NCI-H2227 treated with DMSO at 0.1 percent for 48 hours (cell line): ENCODE data around the gene RUNX2.

Experiments
- DNase-seq: peaks from one replicate; lab custom pipeline; 2025; lab: John Stamatoyannopoulos, UW

Gene RUNX2

DNA sequence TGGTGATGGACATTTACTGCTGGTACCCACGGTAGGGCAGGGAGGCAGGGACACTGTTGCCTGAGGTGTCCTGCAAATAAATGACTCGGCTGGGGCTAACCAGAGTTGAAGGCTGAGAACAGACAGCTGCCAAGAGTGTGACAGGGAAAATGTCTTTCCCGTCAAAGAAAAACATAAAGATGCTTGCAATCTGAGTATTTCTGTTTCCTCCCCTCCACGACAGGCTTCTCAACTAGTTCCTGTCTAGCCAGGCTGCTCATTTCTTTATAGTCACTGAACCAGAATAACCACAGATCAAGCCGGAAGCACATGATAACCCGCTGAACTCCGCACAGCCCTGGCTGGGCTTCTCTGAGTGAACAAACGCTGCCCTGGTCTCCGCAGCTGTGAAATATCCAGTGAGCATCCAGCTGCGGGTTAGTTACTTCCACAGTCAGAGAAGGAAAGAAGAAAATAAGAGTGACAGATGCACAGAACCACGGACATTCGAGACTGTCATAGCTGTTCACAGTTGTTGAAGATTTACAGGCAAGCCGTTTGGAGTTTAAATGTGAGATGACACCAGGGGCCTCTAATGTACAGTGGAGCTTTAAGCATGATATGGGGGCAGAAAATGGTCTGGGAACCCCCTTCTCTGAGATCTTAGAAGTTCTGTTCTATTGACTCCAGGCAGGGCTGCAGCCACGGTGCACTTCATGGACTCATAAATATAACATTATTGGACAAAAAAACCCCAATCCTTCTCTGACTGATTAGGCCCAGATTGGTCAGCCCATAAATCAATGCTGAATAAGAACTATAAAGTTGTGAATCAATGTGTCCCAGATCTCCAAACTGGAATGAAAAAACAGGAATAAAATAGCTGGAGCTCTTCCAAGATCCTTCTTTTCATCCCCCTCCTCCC, 349.5 kb downstream of the RUNX2 start:
- no peak for DNase-seq

DNA sequence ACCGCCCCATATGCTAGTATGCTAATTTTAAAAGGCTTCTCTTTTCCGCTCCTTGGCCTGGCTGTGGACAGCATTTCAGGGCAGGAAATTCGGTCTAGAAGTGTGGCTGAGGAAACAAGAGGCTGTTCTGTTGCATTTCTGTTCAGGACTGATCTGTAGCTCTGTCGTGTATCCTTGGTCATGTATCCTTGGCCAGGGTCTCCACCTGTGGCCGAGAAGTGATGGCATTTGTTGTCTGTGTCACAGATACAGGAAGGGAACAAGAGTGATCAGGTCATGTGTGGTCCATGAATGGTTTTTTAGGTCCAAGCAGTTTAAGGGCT, 350.1 kb downstream of the RUNX2 start:
- DNase-seq, result no peak

DNA sequence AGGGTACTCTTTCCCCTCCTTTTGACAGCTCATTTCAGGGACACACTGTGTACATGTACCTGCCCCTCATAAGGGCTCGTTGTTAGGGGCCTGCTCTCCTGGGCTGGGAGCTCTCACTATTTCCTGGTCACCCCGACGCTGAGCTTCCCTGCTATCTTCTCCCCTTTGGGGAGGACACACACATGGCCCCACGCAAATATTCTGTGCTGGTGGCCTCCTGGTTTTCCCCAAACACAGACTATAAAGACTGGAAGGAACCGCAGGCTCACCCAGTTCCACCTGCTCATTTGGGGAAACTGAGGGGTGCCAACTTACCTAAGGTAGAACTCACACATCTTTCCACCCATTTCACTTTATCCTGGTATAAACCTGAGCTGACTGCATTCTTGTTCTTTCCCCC, 351.0 kb downstream of the RUNX2 start:
- DNase-seq, result no peak

DNA sequence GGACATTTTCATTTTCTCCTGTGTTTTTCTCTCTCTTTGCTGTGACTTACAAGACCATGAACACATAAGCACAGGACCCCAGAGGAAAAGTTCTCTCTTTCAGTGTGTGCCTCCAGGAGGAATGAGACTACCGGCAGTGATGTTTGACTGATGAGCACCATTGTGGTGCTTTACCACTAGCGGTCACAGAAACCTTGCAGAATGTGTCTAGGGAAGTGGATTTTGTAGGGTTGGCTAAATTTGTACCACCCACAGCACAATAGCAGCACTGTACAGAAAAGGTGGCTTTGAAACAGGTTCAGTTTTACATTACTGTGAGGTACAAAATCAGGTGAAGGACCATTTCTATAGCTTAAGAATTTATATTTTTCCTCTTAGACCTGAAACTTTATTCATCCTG, 351.5 kb downstream of the RUNX2 start:
- DNase-seq, result no peak

DNA sequence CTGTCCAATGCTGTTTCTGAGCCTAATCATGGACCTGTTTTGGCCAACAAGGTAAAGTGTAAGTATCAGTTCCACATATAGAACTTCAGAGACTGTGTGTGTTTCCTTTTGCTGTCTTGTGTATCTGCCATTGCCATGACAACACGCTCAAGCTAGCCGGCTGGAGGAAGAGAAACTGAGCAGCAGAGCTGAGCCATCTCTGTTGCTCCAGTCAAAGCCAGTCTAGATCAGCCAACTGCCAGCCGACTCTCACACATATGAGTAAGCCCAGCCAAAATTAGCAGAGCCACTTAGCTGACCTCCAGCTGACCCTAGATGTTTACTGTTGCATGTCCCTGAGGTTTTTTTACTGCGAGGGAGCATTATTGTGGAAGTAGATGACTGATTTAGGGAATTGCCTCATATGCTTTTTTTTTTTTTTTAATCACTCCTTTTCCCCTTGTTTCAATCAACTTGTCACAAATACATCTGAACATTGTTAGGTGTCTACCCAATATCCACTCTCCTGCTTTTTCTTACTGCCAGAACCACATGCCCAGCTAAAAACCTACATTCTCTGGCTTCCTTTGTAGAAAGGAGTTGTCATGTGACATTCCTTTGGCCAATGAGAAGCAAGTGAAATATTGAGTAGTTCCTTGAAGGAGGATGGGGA, 353.9 kb downstream of the RUNX2 start:
- DNase-seq, result no peak

DNA sequence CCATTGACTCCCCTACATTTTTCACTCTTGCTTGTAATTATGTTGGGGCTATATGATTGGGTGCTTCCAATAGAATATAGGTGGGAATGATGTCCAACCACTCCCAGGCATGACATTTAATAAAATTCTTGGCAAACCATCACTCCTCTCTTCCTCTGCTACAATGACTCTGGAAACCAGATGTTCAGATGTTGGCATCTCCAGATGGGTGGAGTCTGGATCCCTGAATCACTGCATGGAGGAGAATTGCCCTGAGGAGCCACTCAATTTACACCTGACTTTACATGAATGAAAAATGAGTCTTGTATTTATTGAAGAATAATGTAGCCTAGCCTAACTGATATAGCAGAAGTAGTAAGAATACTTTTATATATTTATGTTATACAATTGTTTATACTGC, 356.3 kb downstream of the RUNX2 start:
- no peak for DNase-seq

DNA sequence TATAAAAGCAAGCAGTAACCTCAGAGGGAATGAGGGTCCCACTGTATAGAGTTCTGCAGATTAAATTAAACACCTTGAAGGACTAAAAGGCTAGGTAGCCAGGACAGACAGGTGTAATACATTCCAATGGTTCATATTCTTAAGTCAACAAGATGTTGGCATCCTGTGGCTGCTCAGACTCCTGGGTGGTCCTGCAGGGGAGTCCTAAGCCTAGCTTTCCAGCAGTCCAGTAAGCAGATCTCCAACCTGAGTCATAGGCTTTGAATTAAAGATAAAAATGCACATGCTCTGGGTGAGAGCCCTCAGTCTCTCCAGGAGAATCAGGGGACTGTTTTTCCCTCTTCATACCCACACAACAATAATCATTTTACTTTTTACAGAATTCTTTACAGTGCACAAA, 356.9 kb downstream of the RUNX2 start:
- DNase-seq, result no peak

DNA sequence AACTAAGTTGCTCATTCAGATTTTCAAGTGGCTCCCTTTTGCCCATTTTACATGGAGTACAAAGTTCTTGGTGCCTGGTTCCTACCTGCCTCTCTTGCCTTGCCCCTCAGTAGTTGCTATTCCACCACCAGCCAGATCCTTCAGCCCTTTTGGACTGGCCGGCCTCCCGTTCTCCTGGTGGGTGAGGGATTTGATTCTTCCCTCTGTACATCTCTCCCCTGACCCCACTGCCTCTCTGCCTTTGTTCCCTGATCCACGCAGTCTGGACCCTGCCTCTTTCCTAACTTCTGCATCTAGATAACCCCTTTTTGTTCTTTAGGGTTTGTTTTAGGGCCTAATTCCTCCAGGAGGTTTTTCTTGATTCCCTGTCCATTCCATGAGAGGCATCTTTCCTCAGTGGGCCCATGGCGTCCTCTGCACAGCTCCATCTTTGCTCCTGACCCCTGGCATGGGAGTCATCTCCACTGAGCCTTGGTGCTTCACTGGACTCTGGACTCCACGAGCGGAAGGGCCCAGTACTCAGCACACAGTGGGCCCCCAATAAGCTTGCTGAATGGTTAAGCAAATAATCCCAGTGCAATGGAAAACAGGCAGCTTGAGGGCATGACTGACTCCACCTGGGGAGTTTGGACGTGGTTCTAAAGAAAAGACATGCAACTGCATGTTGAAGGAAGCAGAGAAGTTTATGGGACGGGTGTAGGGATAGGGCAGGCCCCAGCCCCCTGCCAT, 358.9 kb downstream of the RUNX2 start:
- DNase-seq, result no peak

DNA sequence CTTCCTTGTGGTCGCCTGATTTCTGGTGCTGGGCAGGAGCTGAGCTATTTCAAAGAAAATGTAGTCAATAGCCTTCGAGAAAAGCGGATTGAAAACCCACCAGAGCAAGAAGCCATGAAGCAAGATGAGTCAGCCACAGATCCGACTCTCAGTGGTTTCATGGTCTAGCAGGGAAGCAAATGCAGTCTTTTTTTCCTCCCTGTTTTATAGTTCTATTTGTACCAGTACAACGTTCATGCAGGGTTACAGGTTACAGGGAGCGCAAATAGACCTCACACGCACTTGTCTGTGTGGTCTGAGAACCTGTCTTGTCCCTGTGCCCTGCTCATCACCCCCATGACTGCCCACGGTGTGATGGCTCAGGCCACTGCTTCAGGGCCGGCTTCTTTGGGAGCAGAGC, 359.4 kb downstream of the RUNX2 start:
- DNase-seq, result no peak

DNA sequence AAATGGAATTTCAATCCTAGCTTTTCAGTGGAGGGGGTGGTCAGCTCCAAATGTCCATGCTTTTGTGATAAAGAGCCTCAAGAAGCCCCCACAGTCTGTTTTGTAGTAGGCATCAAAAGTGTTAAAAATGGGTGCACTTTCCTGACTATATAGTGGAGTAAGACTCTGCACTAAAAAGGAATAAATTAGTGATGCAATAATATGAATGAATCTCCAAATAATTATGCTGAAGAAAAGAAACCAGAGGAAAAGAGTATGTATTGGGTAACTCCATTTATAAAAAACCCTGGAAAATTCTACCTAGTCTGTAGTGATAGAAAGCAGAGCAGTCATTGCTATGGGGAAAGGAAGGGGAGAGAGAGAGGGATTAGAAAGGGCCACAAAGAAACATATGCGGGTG, 360.1 kb downstream of the RUNX2 start:
- no peak for DNase-seq

DNA sequence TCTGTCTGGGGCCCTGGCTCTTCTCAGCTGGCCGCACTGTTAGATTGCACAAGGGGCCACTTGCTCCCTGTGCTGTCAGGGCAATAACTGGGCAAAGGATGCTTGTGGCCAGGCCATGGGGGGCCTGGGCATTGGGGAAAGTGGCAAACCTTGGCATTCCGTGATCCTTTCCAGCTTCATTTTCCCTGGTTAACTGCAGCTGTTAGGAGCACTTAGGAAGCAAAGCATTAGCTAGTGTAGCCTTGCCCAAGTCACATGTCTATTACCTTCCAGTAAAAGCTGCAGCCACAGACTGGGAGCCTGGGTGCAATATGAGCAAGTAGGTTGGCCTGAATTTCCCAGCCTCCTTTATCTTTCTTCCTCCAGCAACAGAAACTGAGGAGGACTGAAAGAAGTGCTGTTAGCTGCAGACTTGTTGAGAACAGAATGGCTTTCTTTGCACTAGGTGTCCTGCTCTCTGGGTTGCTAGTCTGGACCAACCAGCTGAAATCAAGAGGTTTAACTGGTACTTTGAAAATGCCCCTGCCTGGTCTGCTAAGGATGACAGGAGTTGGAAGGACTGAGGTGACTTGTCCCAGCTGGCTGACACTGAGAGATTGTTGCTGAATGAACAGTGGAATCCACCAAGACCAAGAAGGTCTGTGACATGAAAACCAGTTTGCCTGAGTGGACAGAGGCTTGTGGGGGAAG, 361.9 kb downstream of the RUNX2 start:
- no peak for DNase-seq

DNA sequence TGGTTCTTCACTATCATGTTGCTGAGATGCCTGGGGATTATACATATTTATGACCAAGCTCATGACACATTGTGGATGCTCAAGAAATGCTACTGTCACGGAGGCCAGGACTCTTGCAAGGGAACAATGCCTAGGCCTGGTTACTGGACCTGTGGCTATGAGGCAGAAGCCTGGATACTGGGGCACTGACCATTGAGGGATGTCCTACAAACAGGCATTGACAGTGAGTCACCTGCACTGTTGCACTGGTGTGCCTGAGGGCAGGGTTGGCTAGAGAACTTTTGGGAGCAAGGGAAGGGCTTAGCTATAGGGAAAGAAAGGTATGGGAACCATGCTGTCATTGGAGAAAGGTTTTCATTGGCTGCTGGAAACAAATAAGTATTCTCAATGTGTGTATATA, 362.7 kb downstream of the RUNX2 start:
- DNase-seq, result no peak

DNA sequence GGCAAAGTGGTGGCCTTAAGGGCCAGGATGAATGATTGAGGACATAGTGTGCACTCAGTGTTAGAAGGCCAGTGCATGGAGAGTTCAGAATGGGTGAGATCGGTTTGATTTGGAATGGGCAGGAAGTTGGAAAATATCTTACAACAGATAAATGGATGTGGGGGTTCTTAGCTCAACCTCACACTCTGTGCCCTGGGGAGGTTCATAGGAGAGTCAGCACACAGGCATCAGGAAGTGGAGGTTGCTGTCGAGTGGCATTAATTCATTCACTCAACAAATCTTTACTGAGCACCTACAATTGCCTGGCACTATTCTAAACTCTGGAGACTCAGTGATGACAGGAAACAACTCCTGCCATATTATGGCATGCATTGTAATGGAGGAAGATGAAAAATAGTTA, 363.3 kb downstream of the RUNX2 start:
- no peak for DNase-seq

DNA sequence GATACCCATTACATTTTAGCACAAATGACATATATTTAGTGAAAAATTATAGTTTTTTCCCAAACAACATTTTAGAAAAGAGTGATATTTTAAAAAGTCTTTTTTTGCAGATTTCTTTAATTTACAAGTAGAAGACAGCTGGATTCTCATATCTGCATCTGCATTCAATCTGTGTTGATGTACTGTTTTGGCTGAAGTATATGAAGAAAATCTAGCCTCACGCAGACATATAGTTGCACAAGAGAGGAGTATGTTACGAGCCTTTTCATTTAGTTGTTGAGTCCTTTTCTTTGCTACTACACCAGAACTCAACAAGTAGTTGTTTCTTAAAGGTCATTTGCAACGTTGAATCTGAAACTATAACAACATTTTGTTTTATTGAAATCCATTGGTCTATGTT, 363.9 kb downstream of the RUNX2 start:
- no peak for DNase-seq

DNA sequence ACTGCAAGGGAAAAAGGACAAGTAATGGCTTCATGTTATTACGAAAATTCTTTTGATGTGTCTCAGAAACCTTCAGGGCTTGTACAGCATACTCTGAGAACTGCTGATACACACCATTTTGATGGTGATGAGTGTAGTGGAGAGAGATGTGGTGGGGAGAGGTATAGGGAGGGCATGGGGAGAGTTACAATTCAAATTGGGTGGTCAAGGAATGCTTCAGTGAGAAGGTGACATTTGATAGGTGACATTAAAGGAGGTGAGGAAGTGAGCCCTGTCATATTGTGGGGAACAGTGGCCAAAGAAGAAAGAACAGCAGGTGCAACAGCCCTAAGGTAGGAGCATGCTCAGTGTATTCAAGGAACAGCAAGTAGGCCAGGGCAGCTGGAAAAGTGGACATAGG, 368.6 kb downstream of the RUNX2 start:
- no peak for DNase-seq

DNA sequence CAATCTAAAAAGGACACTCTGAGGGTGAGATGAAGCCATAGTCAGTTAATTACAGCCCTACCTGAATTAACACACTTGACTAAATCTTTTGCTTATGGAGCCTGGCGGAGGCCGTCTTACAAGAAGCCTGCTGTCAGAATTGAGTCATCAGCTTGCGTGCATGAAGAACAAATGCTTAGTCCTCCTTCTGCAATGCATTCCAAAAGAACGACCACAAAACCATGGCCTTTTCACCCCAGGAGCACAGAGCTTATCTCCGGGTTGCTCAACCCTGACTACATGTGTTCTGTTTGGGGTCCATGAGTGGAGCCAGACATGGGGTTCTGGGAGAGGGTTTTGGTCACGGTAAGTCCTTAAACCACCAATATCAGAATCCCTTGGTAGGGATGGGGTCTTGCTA, 369.5 kb downstream of the RUNX2 start:
- no peak for DNase-seq

DNA sequence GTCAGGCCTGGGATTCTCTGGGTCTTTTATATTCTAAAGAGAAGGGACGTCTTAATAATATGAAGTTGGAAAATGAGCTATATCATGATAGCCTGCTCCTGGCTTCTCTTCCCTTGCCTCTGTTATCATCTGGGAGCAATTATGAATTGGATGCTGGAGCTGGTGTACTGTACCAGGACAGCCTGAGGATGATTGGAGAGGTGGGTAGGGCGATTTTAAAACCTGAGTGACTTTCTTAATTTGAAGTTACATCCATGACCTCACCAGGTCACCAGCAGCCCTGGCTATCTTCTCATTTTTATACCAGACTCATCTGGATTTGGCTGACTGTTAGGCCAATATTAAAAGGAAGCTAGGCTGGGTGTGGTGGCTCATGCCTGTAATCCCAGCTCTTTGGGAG, 369.9 kb downstream of the RUNX2 start:
- no peak for DNase-seq

DNA sequence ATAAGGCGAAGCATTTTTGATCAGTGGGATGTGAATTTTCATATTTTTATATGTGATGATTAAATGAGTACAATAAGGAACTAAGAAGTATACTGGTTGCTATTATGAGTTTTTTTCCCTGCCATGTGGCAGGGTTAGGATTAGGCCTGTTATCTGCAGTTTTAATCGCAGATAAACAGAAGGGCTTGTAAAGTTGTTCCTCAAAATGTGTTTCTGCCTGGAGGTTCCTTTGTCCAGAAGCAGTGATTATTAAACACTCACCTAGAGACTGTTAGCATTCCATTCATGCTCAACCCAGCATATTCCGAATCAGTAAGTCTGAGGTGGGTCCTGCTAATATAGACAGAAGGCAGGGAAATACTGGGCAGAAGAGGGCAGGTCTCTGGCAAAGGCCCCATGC, 371.5 kb downstream of the RUNX2 start:
- no peak for DNase-seq

DNA sequence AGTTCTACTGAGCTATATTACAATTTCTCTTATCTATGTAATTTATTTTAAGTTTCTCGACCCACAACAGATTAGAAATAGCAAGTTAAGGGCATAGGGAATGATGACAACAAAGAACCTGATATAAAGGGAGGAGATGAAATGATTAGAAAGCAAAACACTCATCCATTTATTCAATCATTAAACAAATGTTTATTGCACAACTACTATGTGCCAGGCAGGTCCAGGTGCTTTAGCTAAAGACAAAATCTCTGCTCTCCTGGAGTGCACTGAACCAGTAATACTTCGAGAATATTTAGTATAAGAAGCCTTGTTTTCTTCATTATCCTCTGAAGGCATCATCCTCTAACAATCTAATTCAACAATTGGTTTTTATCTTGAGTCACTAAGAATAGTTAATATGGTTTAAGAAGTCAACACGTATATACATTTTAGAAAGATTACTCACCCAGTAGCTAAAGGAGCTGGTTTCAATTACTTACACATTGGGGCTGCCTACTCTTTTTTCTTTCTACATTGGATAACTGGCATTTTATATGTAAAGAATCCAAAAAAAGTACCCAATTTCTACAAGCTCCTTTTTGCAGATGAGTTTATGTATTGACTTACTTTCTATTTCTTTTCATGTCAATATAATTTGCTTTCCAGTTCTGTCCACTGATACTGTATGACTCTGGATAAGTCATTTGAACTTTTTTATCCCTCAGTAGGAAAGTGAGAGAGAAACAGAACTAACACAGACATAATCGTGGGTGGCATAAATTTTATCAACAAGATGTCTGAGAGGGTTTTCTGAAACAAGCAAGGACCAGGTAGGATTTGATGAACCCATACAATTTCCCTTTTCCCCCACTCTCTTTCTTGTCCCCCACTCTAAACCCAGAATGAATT, 375.0 kb downstream of the RUNX2 start:
- no peak for DNase-seq

DNA sequence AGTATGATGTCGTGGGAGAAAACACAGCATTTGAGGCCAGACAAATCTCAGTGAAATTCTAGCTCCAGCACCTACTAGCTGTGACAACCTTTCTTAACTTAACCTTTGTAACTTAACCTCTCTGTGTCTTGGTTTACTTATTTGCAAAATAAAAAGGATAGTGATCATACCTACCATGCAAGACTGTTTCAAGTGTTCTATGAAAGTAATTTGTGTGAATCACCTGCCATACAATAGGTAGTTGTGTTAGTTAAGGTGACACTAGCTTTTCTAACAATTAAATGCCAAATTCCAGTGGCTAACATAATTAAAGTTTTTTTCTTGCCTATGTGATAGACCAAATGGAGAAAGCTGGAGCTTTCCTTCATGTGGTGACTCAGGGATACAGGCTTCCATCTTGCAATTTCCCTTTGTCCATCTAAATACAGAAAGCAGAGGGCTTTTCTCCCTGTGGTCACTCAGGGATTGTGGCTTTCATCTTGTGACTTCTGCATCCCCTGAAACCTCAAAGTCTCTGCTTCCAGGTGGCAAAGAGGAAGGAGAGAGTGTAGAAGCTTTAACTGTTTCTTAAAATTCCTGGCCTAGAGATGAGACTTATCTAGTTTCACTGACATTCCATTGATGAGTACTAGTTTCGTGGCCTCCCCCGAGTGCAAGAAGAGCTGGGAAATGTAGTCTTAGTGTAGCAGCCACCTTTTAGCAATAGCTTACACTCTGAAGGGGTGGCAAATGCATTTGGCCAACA, 376.1 kb downstream of the RUNX2 start:
- DNase-seq, result no peak
